Mucosa of rectum (tissue), 2 donors: ENCODE measurements around the gene DCAF5.

Experiments
- H3K27ac ChIP-seq, 2 donors: one replicate each; pipeline ENCODE4 v1.7.0; 2013; ENCODE audit warnings: inconsistent platforms in 2 of 2, low read depth in 2 of 2, low read length in 2 of 2
- H3K27me3 ChIP-seq, 2 donors: one replicate each; pipeline ENCODE4 v1.7.0; 2013; ENCODE audit warnings: low read length in 2 of 2; ENCODE audit not compliant: control insufficient read depth in 2 of 2, insufficient read depth in 2 of 2
- H3K36me3 ChIP-seq, 2 donors: one replicate each; pipeline ENCODE4 v1.7.0; 2013; ENCODE audit warnings: low read length in 2 of 2; ENCODE audit not compliant: control insufficient read depth in 2 of 2, insufficient read depth in 2 of 2
- H3K4me1 ChIP-seq, 2 donors: one replicate each; pipeline ENCODE4 v1.7.0; 2013; ENCODE audit warnings: low read length in 2 of 2, mild to moderate bottlenecking in 1 of 2; ENCODE audit not compliant: control insufficient read depth in 2 of 2, insufficient read depth in 2 of 2
- H3K4me3 ChIP-seq, 2 donors: one replicate each; pipeline ENCODE4 v1.7.0; 2013; ENCODE audit warnings: low read length in 2 of 2
- H3K9ac ChIP-seq, 2 donors: one replicate each; pipeline ENCODE4 v1.7.0; 2013; ENCODE audit warnings: low read length in 2 of 2, low read depth in 1 of 2, mild to moderate bottlenecking in 1 of 2
- H3K9me3 ChIP-seq, 2 donors: one replicate each; pipeline ENCODE4 v1.7.0; 2013; ENCODE audit warnings: low read length in 2 of 2; ENCODE audit not compliant: control insufficient read depth in 2 of 2
- donor health status: healthy.
- donor health status: Normal muscosa, but diverticular disease.

DCAF5 gene

GRCh38 chr14:69001375-69001774, 151.5 kb downstream of the DCAF5 start:
- Histone ChIP-seq H3K9ac (no peak overlapping the region), H3K27ac (no peak overlapping the region), H3K4me1 (no peaks in the 10 kb centered on the region), H3K9me3 (no peaks in the 10 kb centered on the region), H3K36me3 (no peaks in the 10 kb centered on the region), H3K4me3 (no peak overlapping the region), H3K27me3 (no peaks in the 10 kb centered on the region)
